Fibroblast of lung (primary cell): ENCODE data around the gene TRMT13. TPM values are rescaled to one million over a fixed set of nuclear protein-coding genes. Genes with fewer than 3 reads are reported as not detected.
A peak's percentile ranks its signal among the peaks of the same experiment; 100 is the strongest.

Source experiments
- DNase-seq, 2 donors: peaks; one replicate each; pipeline versions ENCODE4 v3.0.0 to v3.0.0-alpha.2; 2010; ENCODE audit warnings: low read depth in 2 of 2
- H2AFZ ChIP-seq: 2 replicates; pipeline ENCODE4 v1.5.1; 2012; ENCODE audit warnings: low read length, control low read depth, inconsistent platforms
- H3K27ac ChIP-seq: 2 replicates; pipeline ENCODE4 v1.5.1; 2011; ENCODE audit warnings: low read length, control low read depth; ENCODE audit not compliant: insufficient read depth
- H3K27me3 ChIP-seq: 2 replicates; pipeline ENCODE4 v1.5.1; 2011; ENCODE audit warnings: mild to moderate bottlenecking, low read length; ENCODE audit not compliant: control insufficient read depth, insufficient read depth
- H3K36me3 ChIP-seq: 2 replicates; pipeline ENCODE4 v1.5.1; 2011; ENCODE audit warnings: low read length; ENCODE audit not compliant: control insufficient read depth, insufficient read depth
- H3K4me1 ChIP-seq: 2 replicates; pipeline ENCODE4 v1.5.1; 2011; ENCODE audit warnings: low read length; ENCODE audit not compliant: control insufficient read depth, insufficient read depth; ENCODE audit errors: extremely low read depth
- H3K4me2 ChIP-seq: 2 replicates; pipeline ENCODE4 v1.5.1; 2011; ENCODE audit warnings: low read length, control low read depth; ENCODE audit not compliant: insufficient read depth; ENCODE audit errors: extremely low read depth
- H3K4me3 ChIP-seq, 4 experiments: fragments of 200-600 bp in 1 of 4; sonication (generic) in 1 of 4; replicated peaks in 1 of 4; 2 replicates each; pipeline ENCODE4 v1.5.1; 2011 to 2016; ENCODE audit warnings: low read length in 4 of 4, low read depth in 3 of 4, mild to moderate bottlenecking in 3 of 4, control low read depth in 2 of 4, inconsistent platforms in 1 of 4, mixed read lengths in 1 of 4; ENCODE audit not compliant: insufficient read depth in 1 of 4; ENCODE audit errors: control extremely low read depth in 1 of 4
- H3K79me2 ChIP-seq: 2 replicates; pipeline ENCODE4 v1.5.1; 2012; ENCODE audit warnings: mild to moderate bottlenecking, low read length, inconsistent platforms; ENCODE audit not compliant: control insufficient read depth, insufficient read depth
- H3K9ac ChIP-seq: 2 replicates; pipeline ENCODE4 v1.5.1; 2011; ENCODE audit warnings: mild to moderate bottlenecking, low read length, control low read depth; ENCODE audit not compliant: insufficient read depth
- H3K9me3 ChIP-seq: 2 replicates; pipeline ENCODE4 v1.5.1; 2012; ENCODE audit warnings: low read depth, low read length; ENCODE audit not compliant: control insufficient read depth, insufficient read depth
- H4K20me1 ChIP-seq: 2 replicates; pipeline ENCODE4 v1.5.1; 2011; ENCODE audit warnings: low read length; ENCODE audit not compliant: control insufficient read depth, insufficient read depth; ENCODE audit errors: extremely low read depth
- CTCF ChIP-seq, 2 donors: IDR thresholded peaks in 1 of 2; conservative IDR thresholded peaks in 1 of 2; 1 replicate in 1 of 2; 2 replicates in 1 of 2; pipeline ENCODE4 v1.5.1; 2011 to 2012; ENCODE audit warnings: low read length in 2 of 2, control low read depth in 1 of 2, inconsistent platforms in 1 of 2, low read depth in 1 of 2, mild to moderate bottlenecking in 1 of 2
- EZH2 ChIP-seq: IDR thresholded peaks from 2 replicates; pipeline ENCODE4 v1.5.1; 2012; ENCODE audit warnings: low read length, control low read depth, mild to moderate bottlenecking; ENCODE audit errors: missing control alignments
- polyA plus RNA-seq, 2 donors: library from polyadenylated mRNA; depleted of rRNA in 1 of 2; stranded (reverse) in 1 of 2; unstranded in 1 of 2; fragments of >200 nt; gene quantifications; 2 replicates each; pipeline ENCODE4 v1.2.1, GENCODE V29; 2011 to 2012; ENCODE audit warnings: missing spikeins in 1 of 2
- total RNA-seq: library from RNA; depleted of rRNA; stranded (reverse); fragments of >200 nt; gene quantifications from 2 replicates; pipeline ENCODE4 v1.2.1, GENCODE V29; 2014

The TRMT13 gene
- total and polyA plus RNA-seq, 2 donors (not counting 1 experiment from before 2014, with no cell fraction given) = 10.4 to 16.3 TPM

DNA sequence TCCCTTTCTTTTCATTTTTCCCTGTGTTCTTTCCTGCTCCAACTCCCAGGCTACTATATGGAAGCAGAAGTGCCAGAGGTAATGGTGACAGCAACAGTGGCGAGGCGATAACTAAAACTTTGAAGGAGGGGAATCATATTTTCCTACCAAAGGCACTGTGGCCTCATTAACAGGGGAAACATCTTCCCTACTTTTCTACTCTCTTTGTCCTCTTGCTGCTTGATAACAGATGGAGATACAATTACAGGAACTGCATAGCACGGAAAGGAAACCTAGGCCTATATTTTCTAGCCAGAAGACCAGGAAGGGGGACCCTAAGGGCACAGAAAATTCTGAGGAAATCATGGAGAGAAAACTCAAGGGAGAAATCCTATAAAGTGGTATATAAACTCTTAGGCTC lies 42.5 kb upstream of the TRMT13 start:
- no peak overlapping the region for H2AFZ ChIP-seq
- no peak for TF ChIP-seq CTCF (conservative IDR thresholded peaks at IDR 0.05 in 1 of 2, IDR thresholded peaks at IDR 0.05 in 1 of 2; ENCODE audit: low read depth in 1 of 2, low read length in 2 of 2)
- no peak for TF ChIP-seq EZH2

DNA sequence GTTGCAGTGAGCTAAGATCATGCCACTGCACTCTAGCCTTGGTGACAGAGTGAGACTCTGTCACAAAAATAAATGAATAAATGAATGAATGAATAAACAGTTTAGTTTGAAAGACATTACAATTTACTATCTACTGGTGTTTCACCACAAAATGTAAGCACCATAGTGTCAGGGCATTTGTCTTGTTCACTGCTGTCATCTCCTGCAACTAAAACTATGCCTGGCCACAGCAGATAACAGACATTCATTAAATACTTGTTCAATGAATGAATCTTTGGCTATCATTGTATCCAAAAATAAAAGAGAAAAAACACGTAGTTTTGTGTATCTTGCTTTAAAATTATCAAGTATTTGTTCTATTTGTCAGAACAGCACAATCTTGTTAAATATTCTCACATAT lies 32.8 kb upstream of the TRMT13 start:
- DNase-seq = peak; percentile 21 to 91
- Histone ChIP-seq H3K27me3 (no peaks in the 10 kb centered on the region), H3K4me3 (no peak overlapping the region), H3K4me1 (no peaks in the 10 kb centered on the region), H3K36me3 (no peaks in the 10 kb centered on the region), H4K20me1 (no peaks in the 10 kb centered on the region), H2AFZ (no peak overlapping the region), H3K9me3 (no peaks in the 10 kb centered on the region), H3K4me2 (no peak overlapping the region), H3K9ac (no peak overlapping the region), H3K79me2 (no peaks in the 10 kb centered on the region), H3K27ac (no peak overlapping the region)
- TF ChIP-seq CTCF (conservative IDR thresholded peaks at IDR 0.05 in 1 of 2, IDR thresholded peaks at IDR 0.05 in 1 of 2; ENCODE audit: low read depth in 1 of 2, low read length in 2 of 2) (no peak), EZH2 (no peak)

More for the DNA sequence above, 42.5 kb upstream of the TRMT13 start:
- Histone ChIP-seq H3K27me3 (no peaks in the 10 kb centered on the region), H3K4me2 (no peak overlapping the region), H3K4me3 (no peak overlapping the region), H3K4me1 (no peaks in the 10 kb centered on the region), H3K36me3 (no peaks in the 10 kb centered on the region), H3K27ac (no peak overlapping the region), H3K79me2 (no peaks in the 10 kb centered on the region), H4K20me1 (no peaks in the 10 kb centered on the region), H3K9ac (no peak overlapping the region), H3K9me3 (no peaks in the 10 kb centered on the region)
- DNase-seq = no peak

GRCh38 chr1:100101564-100101963 lies 31.4 kb upstream of the TRMT13 start:
- no peak overlapping the region for H3K27ac ChIP-seq
- H4K20me1 ChIP-seq = no peaks in the 10 kb centered on the region
- H3K4me3 ChIP-seq = no peak overlapping the region
- no peak for DNase-seq
- TF ChIP-seq CTCF (conservative IDR thresholded peaks at IDR 0.05 in 1 of 2, IDR thresholded peaks at IDR 0.05 in 1 of 2; ENCODE audit: low read depth in 1 of 2, low read length in 2 of 2) = no peak
- TF ChIP-seq EZH2 = no peak
- H3K9me3 ChIP-seq = no peaks in the 10 kb centered on the region
- no peak overlapping the region for H2AFZ ChIP-seq
- H3K4me2 ChIP-seq = no peak overlapping the region
- H3K79me2 ChIP-seq = no peaks in the 10 kb centered on the region
- H3K4me1 ChIP-seq = no peaks in the 10 kb centered on the region
- H3K9ac ChIP-seq = no peak overlapping the region
- H3K36me3 ChIP-seq = no peaks in the 10 kb centered on the region
- no peaks in the 10 kb centered on the region for H3K27me3 ChIP-seq
